Transverse colon (tissue), 4 donors: Measurements from ENCODE around the gene BMP7. TPM values are rescaled to one million over a fixed set of nuclear protein-coding genes. Genes with fewer than 3 reads are reported as not detected.

Experiments
- DNase-seq: peaks from one replicate; pipeline ENCODE4 v3.0.0-alpha.2; 2019
- H3K27ac ChIP-seq, 4 donors: fragments of 200-600 bp; sonication (generic); 2 replicates each; pipeline ENCODE4 v1.5.1; 2016 to 2018; ENCODE audit warnings: inconsistent platforms in 4 of 4
- H3K27me3 ChIP-seq: fragments of 200-600 bp; sonication (generic); 2 replicates; pipeline ENCODE4 v1.5.1; 2017; ENCODE audit warnings: inconsistent platforms
- H3K36me3 ChIP-seq, 4 donors: fragments of 200-600 bp; sonication (generic); 2 replicates each; pipeline ENCODE4 v1.5.1; 2017 to 2019; ENCODE audit warnings: inconsistent platforms in 4 of 4
- H3K4me1 ChIP-seq, 4 donors: fragments of 200-600 bp; sonication (generic); 2 replicates each; pipeline ENCODE4 v1.5.1; 2017 to 2020; ENCODE audit warnings: inconsistent platforms in 4 of 4
- H3K4me3 ChIP-seq, 4 donors: fragments of 200-600 bp; sonication (generic); 1 replicate in 1 of 4; 2 replicates in 3 of 4; pipeline versions ENCODE4 v1.5.1 to v1.6.1; 2017 to 2019; ENCODE audit warnings: inconsistent platforms in 4 of 4
- H3K9me3 ChIP-seq, 2 donors: fragments of 200-600 bp; sonication (generic); 2 replicates each; pipeline ENCODE4 v1.5.1; 2017 to 2019; ENCODE audit warnings: inconsistent platforms in 2 of 2
- CTCF ChIP-seq, 5 experiments: fragments of 200-600 bp in 3 of 5; fragments of 450-650 bp in 2 of 5; sonication (generic) in 3 of 5; IDR thresholded peaks; 1 replicate in 2 of 5; 2 replicates in 3 of 5; pipeline ENCODE4 v1.5.1; 2016 to 2017; ENCODE audit warnings: antibody characterized with exemption in 5 of 5, inconsistent platforms in 3 of 5, mild to moderate bottlenecking in 2 of 5, moderate library complexity in 1 of 5
- EP300 ChIP-seq: sonication (generic); formaldehyde crosslinking; IDR thresholded peaks from one replicate; pipeline ENCODE4 v1.6.1; 2017; ENCODE audit warnings: antibody characterized with exemption, low read depth
- POLR2A ChIP-seq: fragments of 450-650 bp; IDR thresholded peaks from one replicate; pipeline ENCODE4 v1.6.1; 2016; ENCODE audit warnings: antibody characterized with exemption, mild to moderate bottlenecking, moderate library complexity
- POLR2AphosphoS5 ChIP-seq, 3 donors: sonication (generic); formaldehyde crosslinking; IDR thresholded peaks; one replicate each; pipeline ENCODE4 v1.6.1; 2016; ENCODE audit warnings: antibody characterized with exemption in 3 of 3
- WGBS, 2 donors: methylation state at CpG; one replicate each; pipeline ENCODE4 v1.1.5; 2018; ENCODE audit warnings: low coverage in 1 of 2; 5-methylcytosine and 5-hydroxymethylcytosine counted together
- in situ Hi-C, 4 donors: fragments of 200-750 bp; cut with MboI; loops; one replicate each; pipeline versions ENCODE4 v1.15.0 to v1.15.1; 2017; ENCODE audit warnings: low sequenced_read_pairs in 3 of 4, low pct_ligation_motif_present in 1 of 4, low pct_unique_long_range_greater_than_20kb in 1 of 4
- intact Hi-C: fragments of 100-400 bp; cut with DNase I; formaldehyde crosslinking; loops from one replicate; pipeline ENCODE4 v1.15.1; 2023; ENCODE audit warnings: low total_unique reads
- total RNA-seq, 4 donors: library from RNA; depleted of rRNA; stranded (reverse); fragments of >200 nt; gene quantifications; one replicate each; pipeline ENCODE4 v1.1.0, GENCODE V29; 2016

BMP7 gene
- total RNA-seq, 4 donors from 2014 or later = 1.4 to 2.2 (median 1.5) TPM; not detected in 1

GRCh38 chr20:57200882-57201695, 65.4 kb downstream of the BMP7 start:
- 41 to 60% methylated on average over 2 to 7 of the region's 7 CpGs for WGBS, 2 donors
- TF ChIP-seq POLR2A (no peak), CTCF (IDR thresholded peaks at IDR 0.05) (no peak), POLR2AphosphoS5 (IDR thresholded peaks at IDR 0.05) (no peak), EP300 (no peak)
- Histone ChIP-seq H3K4me3 (no peak overlapping the region), H3K27me3 (no peaks in the 10 kb centered on the region), H3K27ac (no peak overlapping the region), H3K36me3 (no peaks in the 10 kb centered on the region), H3K9me3 (no peaks in the 10 kb centered on the region), H3K4me1 (no peaks in the 10 kb centered on the region)
- intact Hi-C loops (no loop called here), in situ Hi-C loops (no loop called here)
- DNase-seq = no peak

GRCh38 chr20:57199656-57200405, 66.6 kb downstream of the BMP7 start:
- in situ Hi-C loops (no loop called here), intact Hi-C loops (no loop called here)
- WGBS, 2 donors = 83% methylated on average over 16 of the region's 16 CpGs; no CpG with 5 or more reads in 1 of the 2 donors
- TF ChIP-seq POLR2AphosphoS5 (IDR thresholded peaks at IDR 0.05) (no peak), EP300 (no peak), CTCF (IDR thresholded peaks at IDR 0.05) (no peak), POLR2A (no peak)
- Histone ChIP-seq H3K27ac (no peak overlapping the region), H3K36me3 (no peaks in the 10 kb centered on the region), H3K27me3 (no peaks in the 10 kb centered on the region), H3K4me3 (no peak overlapping the region), H3K4me1 (no peaks in the 10 kb centered on the region), H3K9me3 (no peaks in the 10 kb centered on the region)
- DNase-seq = no peak

- Histone ChIP-seq H3K9me3 (no peaks in the 10 kb centered on the region), H3K27ac (no peak overlapping the region), H3K4me3 (no peak overlapping the region), H3K4me1 (no peaks in the 10 kb centered on the region), H3K27me3 (no peaks in the 10 kb centered on the region), H3K36me3 (no peaks in the 10 kb centered on the region)
- DNase-seq = no peak
- TF ChIP-seq POLR2A (no peak), CTCF (IDR thresholded peaks at IDR 0.05) (no peak), EP300 (no peak), POLR2AphosphoS5 (IDR thresholded peaks at IDR 0.05) (no peak)
- intact Hi-C loops = no loop called here
- in situ Hi-C loops = no loop called here
- WGBS, 2 donors = 70 to 86% methylated on average over 3 to 21 of the region's 24 CpGs
Observed at GRCh38 chr20:57198132-57199072, 68.0 kb downstream of the BMP7 start.
